NCI-H1105 treated with DMSO at 0.1 percent for 48 hours (cell line): ENCODE data around the gene CHRNB1.

ENCODE experiments used
- DNase-seq: peaks from one replicate; lab custom pipeline; 2025; lab: John Stamatoyannopoulos, UW

Gene CHRNB1

GRCh38 chr17:7444682-7445618 is at the start of gene CHRNB1:
Gene CHRNB1 (plus strand): TSS chr17:7445061. CDS start chr17:7445128, 67 bp downstream.
- peak; percentile 94 for DNase-seq

GRCh38 chr17:7396147-7396546 is 48.7 kb upstream of the CHRNB1 start:
- DNase-seq, result no peak

GRCh38 chr17:7398612-7399011 is 46.2 kb upstream of the CHRNB1 start:
- no peak for DNase-seq

GRCh38 chr17:7403043-7403726 is 41.7 kb upstream of the CHRNB1 start:
- DNase-seq, result no peak

- DNase-seq, result peak; percentile 91
These were observed 41.2 kb upstream of the CHRNB1 start for GRCh38 chr17:7403727-7403976.

GRCh38 chr17:7403977-7404736 is 40.7 kb upstream of the CHRNB1 start, which contains the start of gene TMEM256:
Gene TMEM256 (minus strand): TSS chr17:7404097. CDS start chr17:7404084, 13 bp downstream.
- peak; percentile 100 for DNase-seq

GRCh38 chr17:7404737-7405349 is 40.0 kb upstream of the CHRNB1 start:
- DNase-seq, result no peak

- no peak for DNase-seq
These were observed 39.3 kb upstream of the CHRNB1 start for GRCh38 chr17:7405350-7406234.

- peak; percentile 5 for DNase-seq
These were observed 38.5 kb upstream of the CHRNB1 start for GRCh38 chr17:7406235-7406825.

- DNase-seq, result no peak
These were observed 37.8 kb upstream of the CHRNB1 start for GRCh38 chr17:7407082-7407481.

GRCh38 chr17:7407485-7408251 is 37.2 kb upstream of the CHRNB1 start, which contains the start of gene NLGN2:
Gene NLGN2 (plus strand): TSS chr17:7407845. CDS start chr17:7408256, 411 bp downstream.
- no peak for DNase-seq

GRCh38 chr17:7408252-7408727 is 36.6 kb upstream of the CHRNB1 start:
- no peak for DNase-seq

- DNase-seq, result no peak
These were observed 36.0 kb upstream of the CHRNB1 start for GRCh38 chr17:7408863-7409262.

GRCh38 chr17:7409716-7410115 is 35.1 kb upstream of the CHRNB1 start:
- DNase-seq, result no peak

GRCh38 chr17:7410634-7411426 is 34.0 kb upstream of the CHRNB1 start:
- no peak for DNase-seq

- DNase-seq, result no peak
These were observed 33.5 kb upstream of the CHRNB1 start for GRCh38 chr17:7411427-7411750.

GRCh38 chr17:7413346-7413985 is 31.4 kb upstream of the CHRNB1 start:
- DNase-seq, result no peak

GRCh38 chr17:7414837-7415236 is 30.0 kb upstream of the CHRNB1 start:
- no peak for DNase-seq
